HG02943 (cell line): ENCODE results near the gene GTSE1.

Experiments used
- ATAC-seq: cut with Tn5 transposase; IDR thresholded peaks from one replicate; pipeline ENCODE4 v1.9.1; 2021; ENCODE audit warnings: mild to moderate bottlenecking, low read depth, moderate library complexity; ENCODE audit not compliant: unreplicated experiment

GTSE1 gene

GRCh38 chr22:46273432-46274148, 23.1 kb upstream of the GTSE1 start:
- no peak for ATAC-seq

DNA sequence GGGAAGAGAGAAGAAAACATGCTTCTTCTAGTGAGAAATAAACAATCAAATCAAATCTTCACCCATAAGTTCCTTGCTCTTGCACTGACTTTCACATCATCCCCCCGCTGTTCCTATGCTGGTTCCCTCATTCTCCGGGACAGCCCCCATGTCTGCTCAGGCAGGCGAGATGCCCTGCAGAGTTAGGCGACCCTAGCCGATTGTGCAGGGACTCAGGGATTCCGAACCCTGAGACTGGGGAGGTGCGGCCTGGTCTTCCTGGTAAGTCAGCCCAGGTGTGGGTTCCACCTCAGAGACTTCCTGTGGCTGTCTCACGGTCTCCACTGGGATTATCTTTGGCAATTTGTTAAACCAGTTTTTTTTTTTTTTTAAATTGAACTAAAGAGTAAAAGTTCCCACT, 22.3 kb upstream of the GTSE1 start:
- no peak for ATAC-seq

GRCh38 chr22:46275455-46276122, 21.1 kb upstream of the GTSE1 start:
- ATAC-seq: no peak

GRCh38 chr22:46276563-46276962, 20.1 kb upstream of the GTSE1 start:
- no peak for ATAC-seq

DNA sequence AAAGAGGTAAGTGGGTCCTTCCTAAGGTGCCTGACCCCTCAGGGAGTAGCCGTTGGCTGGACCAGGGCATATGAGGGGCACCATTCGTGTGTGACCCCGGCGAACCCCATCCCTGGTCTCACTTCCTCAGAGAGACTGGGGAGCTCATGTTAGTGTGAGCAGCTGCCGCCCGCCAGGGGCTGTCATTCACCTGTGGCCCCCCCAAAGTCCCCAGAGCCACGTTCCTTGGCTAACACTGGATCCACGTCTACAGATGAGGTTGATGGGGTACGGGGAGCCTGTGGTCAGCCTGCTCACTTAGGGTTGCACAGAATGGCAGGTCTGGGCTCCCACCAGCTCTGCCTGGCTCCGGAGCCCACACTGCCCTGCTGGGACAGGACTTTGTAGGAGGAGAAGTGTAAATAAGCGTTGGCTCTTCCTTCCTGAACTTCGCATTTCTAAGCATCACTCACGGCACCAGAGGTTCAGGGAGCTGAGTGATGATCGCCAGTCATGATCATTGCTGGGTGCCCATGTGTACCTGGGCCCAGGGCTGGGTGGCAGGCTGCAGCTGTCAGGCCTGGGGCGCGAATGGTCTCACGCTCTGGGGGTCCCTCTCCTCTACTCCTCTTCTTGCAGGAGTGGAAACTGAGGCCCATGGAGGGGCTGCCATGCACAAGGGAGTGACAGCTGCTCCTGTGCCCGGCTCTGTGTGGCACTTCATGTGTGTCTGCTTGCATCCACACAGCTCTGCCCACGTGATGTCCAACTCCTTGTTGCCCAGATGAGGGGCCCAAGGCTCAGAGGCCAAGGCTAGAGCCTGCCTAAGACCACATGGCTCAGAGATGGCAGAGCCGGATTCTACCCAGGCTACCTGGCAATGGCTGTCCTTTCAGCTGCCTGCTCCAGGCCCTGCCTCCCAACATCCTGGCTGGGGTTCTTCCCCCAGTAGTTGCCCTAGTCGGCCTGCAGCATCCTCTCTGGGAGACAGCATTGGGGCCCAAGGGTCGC, 17.7 kb upstream of the GTSE1 start:
- ATAC-seq: no peak

- ATAC-seq: no peak
Observed at GRCh38 chr22:46280063-46280817, 16.4 kb upstream of the GTSE1 start.

GRCh38 chr22:46280999-46281623, 15.6 kb upstream of the GTSE1 start:
- ATAC-seq: no peak

GRCh38 chr22:46281866-46282678, 14.6 kb upstream of the GTSE1 start:
- no peak for ATAC-seq

- ATAC-seq: no peak
Observed at GRCh38 chr22:46286006-46286405, 10.7 kb upstream of the GTSE1 start.

DNA sequence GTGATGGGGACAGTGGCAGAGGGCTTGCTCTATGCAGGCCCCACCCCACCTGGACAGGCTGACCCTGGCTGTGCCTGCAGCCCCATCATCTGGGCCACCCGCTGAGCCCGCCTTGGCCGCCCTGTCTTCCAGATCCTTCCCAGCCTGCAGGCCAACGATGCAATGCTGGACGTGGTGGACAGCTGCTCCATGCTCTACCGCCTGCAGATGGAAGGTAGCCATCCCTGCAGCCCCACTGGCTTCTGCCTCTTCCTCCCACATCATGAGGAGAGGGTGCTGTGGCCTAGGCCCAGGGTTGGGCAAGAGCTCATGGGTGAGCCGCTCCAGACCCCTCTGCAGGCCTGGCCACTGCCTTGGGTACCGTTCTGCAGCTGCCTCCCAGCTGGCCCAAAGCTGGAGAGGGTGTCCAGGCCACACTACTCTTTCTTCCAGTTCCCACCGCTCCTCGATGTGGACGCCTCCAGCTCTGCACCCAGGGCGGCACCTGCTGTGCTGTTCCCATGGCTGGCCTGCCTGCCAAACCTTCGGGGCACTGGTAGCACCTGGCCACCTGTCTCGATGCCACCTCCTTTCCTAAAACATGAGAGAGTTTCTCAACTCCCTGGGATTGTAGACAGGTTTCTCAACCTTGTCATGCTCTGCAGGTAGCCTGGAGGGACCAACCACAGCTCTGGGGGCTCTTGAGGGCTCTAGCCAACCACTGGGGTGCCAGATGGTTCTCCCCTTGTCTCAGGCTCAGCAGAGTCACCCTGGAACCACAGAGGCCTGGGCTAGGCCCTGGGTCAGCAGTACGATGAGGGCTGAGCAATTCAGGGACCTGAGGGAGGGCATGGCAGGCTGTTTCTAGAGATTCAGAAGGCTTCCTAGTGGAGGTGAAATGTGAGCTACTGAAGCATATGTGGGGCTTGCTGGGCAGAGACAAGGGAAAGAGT, 9.5 kb upstream of the GTSE1 start:
- no peak for ATAC-seq

DNA sequence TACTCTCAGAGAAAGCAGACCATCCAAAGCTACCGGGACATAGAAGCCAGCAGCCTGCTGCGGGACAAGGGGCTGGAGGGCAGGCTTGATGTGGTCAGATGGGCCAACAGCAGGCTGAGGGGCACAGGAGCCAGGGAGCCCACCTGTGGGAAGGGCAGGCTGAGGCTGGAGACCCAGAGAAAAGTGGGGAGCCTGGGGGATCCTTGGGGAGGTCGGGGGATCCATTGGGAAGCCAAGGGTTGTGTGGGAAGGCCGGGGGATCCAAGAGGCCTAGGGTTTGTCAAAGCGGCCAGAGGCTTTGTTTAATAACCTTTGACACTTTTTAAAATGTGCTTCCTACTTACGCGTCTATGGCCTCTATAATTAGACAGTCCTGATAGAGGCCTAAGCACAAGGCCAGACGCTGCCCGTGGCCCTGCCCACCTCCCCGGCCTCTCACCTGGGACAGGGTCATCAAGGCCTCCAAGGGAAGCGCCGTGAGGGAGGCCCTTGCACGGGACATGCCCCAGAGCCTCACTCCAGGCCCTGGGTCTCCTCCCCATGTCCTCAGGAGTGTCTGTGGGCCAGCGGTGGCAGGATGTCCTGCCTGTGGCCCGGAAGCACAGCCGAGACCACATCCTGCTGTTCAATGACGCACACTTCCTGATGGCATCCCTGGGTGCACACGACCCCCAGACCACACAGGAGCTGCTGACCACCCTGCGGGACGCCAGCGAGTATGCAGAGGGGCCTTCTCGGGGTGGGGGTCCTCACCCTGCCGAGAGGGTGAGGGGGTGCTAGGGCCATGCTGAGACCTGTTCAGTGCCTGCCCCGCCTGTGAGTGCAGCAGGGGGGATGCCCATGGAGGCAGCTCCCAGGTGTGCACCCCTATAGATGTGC, 8.6 kb upstream of the GTSE1 start:
- no peak for ATAC-seq

DNA sequence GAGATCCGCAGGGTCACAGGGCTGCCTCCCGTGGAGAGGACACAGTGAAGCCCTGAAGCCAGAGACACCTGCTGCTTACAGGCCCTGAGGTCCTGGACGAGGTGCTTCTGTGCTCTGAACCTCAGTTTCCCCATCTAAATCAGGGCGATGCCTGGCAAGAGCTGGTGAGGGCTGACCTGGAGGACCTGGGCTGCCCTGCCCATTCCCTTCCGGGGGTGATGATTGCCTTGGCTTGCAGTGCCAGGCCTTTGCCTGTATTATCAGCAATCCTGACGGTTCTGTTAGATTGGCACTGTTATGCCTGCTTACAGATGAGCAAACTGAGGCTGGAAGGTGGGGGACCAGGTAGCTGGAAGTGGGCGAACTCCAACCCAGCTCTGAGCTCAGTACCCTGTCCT, 7.8 kb upstream of the GTSE1 start:
- ATAC-seq: no peak

DNA sequence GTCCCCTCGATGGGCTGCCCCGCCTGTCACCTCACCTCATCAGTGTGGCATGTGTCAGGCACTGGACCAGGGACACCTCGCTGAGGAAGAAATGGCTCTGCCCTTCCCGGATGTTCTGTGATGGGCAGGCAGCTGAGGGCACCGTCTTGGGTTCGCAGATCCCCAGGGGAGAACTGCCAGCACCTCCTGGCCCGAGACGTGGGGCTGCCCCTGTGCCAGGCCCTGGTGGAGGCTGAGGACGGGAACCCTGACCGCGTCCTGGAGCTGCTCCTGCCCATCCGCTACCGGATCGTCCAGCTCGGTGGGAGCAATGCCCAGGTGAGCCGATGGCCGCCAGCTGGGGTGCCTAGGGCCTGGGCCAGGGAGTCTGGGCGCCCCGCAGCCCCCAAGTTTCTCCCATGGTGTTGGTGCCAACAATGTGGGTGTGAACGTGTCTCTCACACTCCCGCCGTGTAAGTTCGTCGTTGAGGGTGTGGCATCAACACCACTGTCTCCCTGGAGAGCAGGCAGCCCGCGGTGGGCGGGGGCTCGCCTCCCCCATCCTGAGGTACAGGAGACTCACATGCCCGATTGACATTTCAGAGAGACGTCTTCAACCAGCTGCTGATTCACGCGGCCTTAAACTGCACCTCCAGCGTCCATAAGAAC, 7.3 kb upstream of the GTSE1 start:
- ATAC-seq: no peak

GRCh38 chr22:46290121-46290842, 6.4 kb upstream of the GTSE1 start:
- no peak for ATAC-seq

DNA sequence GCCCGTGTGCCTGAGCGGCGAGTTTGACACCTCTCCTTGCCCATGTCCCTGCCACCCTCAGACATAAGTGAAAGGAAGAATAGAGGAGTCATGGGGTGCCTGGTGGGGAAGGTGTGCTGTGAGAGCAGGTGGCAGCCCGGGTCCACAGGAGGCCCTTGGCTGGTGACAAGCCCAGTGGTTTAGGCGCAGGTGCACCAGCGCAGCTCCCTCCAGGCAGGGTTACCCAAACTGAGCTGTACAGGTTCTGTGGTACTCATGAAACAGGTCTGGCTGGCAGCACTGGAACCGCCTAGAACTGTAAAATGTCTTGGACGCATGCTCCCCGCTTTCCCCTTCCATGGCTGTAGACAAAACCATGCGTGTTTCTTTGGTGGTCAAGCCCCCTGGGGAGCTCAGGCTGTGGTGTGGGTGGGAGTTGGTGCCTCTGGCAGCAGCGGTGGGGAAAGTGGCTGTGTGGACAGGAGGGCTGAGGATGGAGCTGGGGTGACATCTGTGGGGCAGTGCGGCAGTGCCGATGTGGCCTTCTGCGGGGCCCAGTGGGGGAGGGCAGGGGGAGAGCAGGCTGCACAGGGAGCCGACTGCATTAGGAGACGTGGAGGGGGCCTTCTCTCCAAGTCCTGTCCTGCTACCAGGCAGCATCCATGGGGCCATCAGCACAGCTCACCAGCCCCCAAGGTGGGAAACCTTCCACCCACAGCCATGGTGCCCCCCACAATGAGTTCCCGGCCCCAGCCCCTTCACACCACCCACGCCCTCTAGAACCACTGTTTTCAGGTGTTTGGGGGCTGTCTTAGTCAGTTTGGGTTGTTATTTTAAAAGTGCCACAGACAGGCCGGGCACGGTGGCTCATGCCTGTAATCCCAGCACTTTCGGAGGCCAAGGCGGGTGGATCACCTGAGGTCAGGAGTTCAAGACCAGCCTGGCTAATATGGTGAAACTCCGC, 5.6 kb upstream of the GTSE1 start:
- no peak for ATAC-seq
